Adrenal gland (tissue), 12 donors: Measurements from ENCODE around the gene IFT52. TPM values are rescaled to one million over a fixed set of nuclear protein-coding genes. Genes with fewer than 3 reads are reported as not detected.
A peak's percentile ranks its signal among the peaks of the same experiment; 100 is the strongest.
"Not testable (repeated sequence)": the region's sequence is repeated elsewhere in the genome, so short reads cannot be mapped to it uniquely, and the experiment has no call there.

Source experiments
- DNase-seq, 7 donors: peaks; one replicate each; pipeline ENCODE4 v3.0.0-alpha.2; 2019 to 2020
- H3K27ac ChIP-seq, 5 donors: fragments of 200-600 bp; sonication (generic) in 4 of 5; 1 replicate in 3 of 5; 2 replicates in 2 of 5; pipeline versions ENCODE4 v1.5.1 to v1.8.0; 2016 to 2020; ENCODE audit warnings: mild to moderate bottlenecking in 1 of 5
- H3K27me3 ChIP-seq: fragments of 200-600 bp; 2 replicates; pipeline ENCODE4 v1.8.0; 2021
- H3K36me3 ChIP-seq, 2 donors: fragments of 200-600 bp; replicated peaks in 1 of 2; 1 replicate in 1 of 2; 2 replicates in 1 of 2; pipeline versions ENCODE4 v1.5.1 to v1.8.0; 2018 to 2022
- H3K4me1 ChIP-seq, 2 donors: fragments of 200-600 bp; replicated peaks in 1 of 2; 1 replicate in 1 of 2; 2 replicates in 1 of 2; pipeline versions ENCODE4 v1.5.1 to v1.8.0; 2018 to 2021
- H3K4me3 ChIP-seq, 4 donors: fragments of 200-600 bp; sonication (generic) in 3 of 4; one replicate each; pipeline ENCODE4 v1.5.1; 2016 to 2018
- H3K9me3 ChIP-seq, 3 donors: fragments of 200-600 bp; sonication (generic) in 1 of 3; replicated peaks in 1 of 3; 1 replicate in 2 of 3; 2 replicates in 1 of 3; pipeline versions ENCODE4 v1.5.1 to v1.8.0; 2016 to 2021
- CTCF ChIP-seq, 6 experiments: fragments of 450-650 bp in 4 of 6; fragments of 200-600 bp in 2 of 6; sonication (generic) in 1 of 6; IDR thresholded peaks; 1 replicate in 5 of 6; 2 replicates in 1 of 6; pipeline versions ENCODE4 v1.5.1 to v1.8.0; 2016 to 2021; ENCODE audit warnings: antibody characterized with exemption in 6 of 6, mild to moderate bottlenecking in 2 of 6, moderate library complexity in 1 of 6
- POLR2A ChIP-seq, 2 donors: fragments of 450-650 bp; IDR thresholded peaks; one replicate each; pipeline ENCODE4 v1.6.1; 2017; ENCODE audit warnings: antibody characterized with exemption in 2 of 2, mild to moderate bottlenecking in 2 of 2, moderate library complexity in 1 of 2
- WGBS, 4 donors: extraction: QIAGEN DNeasy Blood & Tissue Kit in 2 of 4; methylation state at CpG; one replicate each; pipeline versions ENCODE4 v1.1.5 to v1.1.7; 2013 to 2017; 5-methylcytosine and 5-hydroxymethylcytosine counted together
- intact Hi-C, 2 donors: fragments of 100-400 bp; cut with DNase I; formaldehyde crosslinking; loops; one replicate each; pipeline versions ENCODE4 v1.14.1 to v1.15.0; 2022 to 2023
- polyA plus RNA-seq, 3 donors: library from polyadenylated mRNA; stranded (reverse); fragments of 200-250 nt in 2 of 3; fragments of 350-450 nt in 1 of 3; fragmentation: Illumina TruSeq in 1 of 3; extraction: RNeasy Lipid Tissue Mini Kit (QIAGEN cat#74804) in 1 of 3; gene quantifications; one replicate each; pipeline ENCODE4 v1.2.3, GENCODE V29; 2013 to 2014
- total RNA-seq, 9 donors: library from RNA; depleted of rRNA in 4 of 9; stranded (reverse); fragments of >200 nt in 4 of 9; fragments of 120-200 nt in 1 of 9; fragmentation: NEBNext Ultra II Directional in 1 of 9; extraction: Animal tissue kit (Norgen Biotek cat#: 25700) in 1 of 9; gene quantifications; one replicate each; pipeline versions ENCODE4 v1.1.0 to v1.2.4, GENCODE V29; 2013 to 2023
- donor health status: healthy with polysubstance abuse.
- donor health status: Bipolar disorder and iron deficiency.
- donor health status: DM: yes; HTN: yes; CAD: no.
- donor health status: DM: no; HTN: no; CAD: no.
- donor health status: DM: no; HTN: no; CAD: no.
- donor health status: DM: yes; HTN: yes; CAD: no.

Gene IFT52
- total and polyA plus RNA-seq, 12 donors, result 12.5 to 52.6 (median 22.8) TPM

- intact Hi-C loops, result no loop called here
- TF ChIP-seq CTCF (IDR thresholded peaks at IDR 0.05) (no peak), POLR2A (IDR thresholded peaks at IDR 0.05) (no peak)
- Histone ChIP-seq H3K4me1 (peaks cover 5 to 10% of the 10 kb centered on the region in 2 donors), H3K27ac (no peak overlapping the region), H3K27me3 (no peaks in the 10 kb centered on the region), H3K4me3 (no peak overlapping the region), H3K36me3 (no peaks in the 10 kb centered on the region), H3K9me3 (no peaks in the 10 kb centered on the region)
- 74 to 90% (median 85%) methylated on average over 8 of the region's 8 CpGs for WGBS, 4 donors
- DNase-seq, result no peak
Measured at GRCh38 chr20:43586641-43587040, 4.1 kb upstream of the IFT52 start.

GRCh38 chr20:43588526-43588925 lies 2.2 kb upstream of the IFT52 start:
- intact Hi-C loops, H3K27ac ChIP-seq, H3K9me3 ChIP-seq, H3K27me3 ChIP-seq, H3K4me3 ChIP-seq, H3K36me3 ChIP-seq, DNase-seq: not testable (repeated sequence)
- 89 to 94% (median 93%) methylated on average over 10 of the region's 10 CpGs for WGBS, 4 donors
- peaks cover 5 to 18% of the 10 kb centered on the region in 2 donors for H3K4me1 ChIP-seq

GRCh38 chr20:43590036-43590391 lies 723 bp upstream of the IFT52 start:
- intact Hi-C loops, result no loop called here
- 23 to 32% (median 28%) methylated on average over 8 to 9 of the region's 9 CpGs for WGBS, 4 donors
- TF ChIP-seq CTCF (IDR thresholded peaks at IDR 0.05) (no peak), POLR2A (IDR thresholded peaks at IDR 0.05) (no peak)
- peaks cover 0 to 7% of the 10 kb centered on the region in 2 donors for H3K36me3 ChIP-seq
- peaks cover 5 to 18% of the 10 kb centered on the region in 2 donors for H3K4me1 ChIP-seq
- peak in 4 of 7 donors; percentile 9 to 58 (median 17) for DNase-seq
- H3K27ac ChIP-seq, result peak overlapping the region in 4 of 5 donors; percentile 60 to 92 (median 74)
- H3K27me3 ChIP-seq, result no peaks in the 10 kb centered on the region
- peak overlapping the region in 2 of 4 donors; percentile 49 to 95 for H3K4me3 ChIP-seq
- H3K9me3 ChIP-seq, result no peaks in the 10 kb centered on the region

GRCh38 chr20:43601960-43602359 lies 11.2 kb downstream of the IFT52 start:
- H3K4me1 ChIP-seq, DNase-seq, intact Hi-C loops, H3K4me3 ChIP-seq, H3K27me3 ChIP-seq, H3K9me3 ChIP-seq, H3K27ac ChIP-seq: not testable (repeated sequence)
- peaks cover 0 to 48% of the 10 kb centered on the region in 2 donors for H3K36me3 ChIP-seq
- 83 to 92% (median 88%) methylated on average over 8 of the region's 8 CpGs for WGBS, 4 donors

- H3K4me1 ChIP-seq, result no peaks in the 10 kb centered on the region
- no peak for DNase-seq
- H3K27ac ChIP-seq, result no peak overlapping the region
- no peaks in the 10 kb centered on the region for H3K9me3 ChIP-seq
- intact Hi-C loops, result no loop called here
- H3K4me3 ChIP-seq, result no peak overlapping the region
- H3K27me3 ChIP-seq, result no peaks in the 10 kb centered on the region
- 39 to 59% (median 56%) methylated on average over 1 of the region's 1 CpG for WGBS, 4 donors
- peaks cover 0 to 36% of the 10 kb centered on the region in 2 donors for H3K36me3 ChIP-seq
- TF ChIP-seq POLR2A (IDR thresholded peaks at IDR 0.05) (no peak), CTCF (IDR thresholded peaks at IDR 0.05) (no peak)
Measured at GRCh38 chr20:43603124-43603523, 12.4 kb downstream of the IFT52 start.
